Tibial nerve (tissue), 4 donors: ENCODE measurements around the gene OLR1. TPM values are rescaled to one million over a fixed set of nuclear protein-coding genes. Genes with fewer than 3 reads are reported as not detected.
A peak's percentile ranks its signal among the peaks of the same experiment; 100 is the strongest.

Source experiments
- DNase-seq, 2 donors: peaks; one replicate each; pipeline ENCODE4 v3.0.0-alpha.2; 2019; ENCODE audit warnings: low spot score in 2 of 2
- H3K27ac ChIP-seq, 4 donors: fragments of 200-600 bp; sonication (generic) in 3 of 4; one replicate each; pipeline ENCODE4 v1.5.1; 2017 to 2019; ENCODE audit warnings: mild to moderate bottlenecking in 1 of 4
- H3K27me3 ChIP-seq, 2 donors: fragments of 200-600 bp; sonication (generic) in 1 of 2; one replicate each; pipeline versions ENCODE4 v1.5.1 to v1.6.0; 2017 to 2019
- H3K36me3 ChIP-seq, 3 donors: fragments of 200-600 bp; sonication (generic); one replicate each; pipeline ENCODE4 v1.5.1; 2018 to 2019
- H3K4me1 ChIP-seq, 4 donors: fragments of 200-600 bp; sonication (generic) in 3 of 4; one replicate each; pipeline ENCODE4 v1.5.1; 2017 to 2019
- H3K4me3 ChIP-seq, 4 donors: fragments of 200-600 bp; sonication (generic) in 3 of 4; one replicate each; pipeline ENCODE4 v1.5.1; 2017 to 2019; ENCODE audit warnings: mild to moderate bottlenecking in 1 of 4, moderate library complexity in 1 of 4
- H3K9me3 ChIP-seq, 4 donors: fragments of 200-600 bp; sonication (generic) in 3 of 4; one replicate each; pipeline ENCODE4 v1.5.1; 2017 to 2019
- EP300 ChIP-seq, 2 donors: sonication (generic); formaldehyde crosslinking; IDR thresholded peaks; one replicate each; pipeline ENCODE4 v1.6.1; 2017; ENCODE audit warnings: antibody characterized with exemption in 2 of 2, mild to moderate bottlenecking in 1 of 2
- POLR2A ChIP-seq, 2 donors: fragments of 450-650 bp; IDR thresholded peaks; one replicate each; pipeline ENCODE4 v1.6.1; 2017; ENCODE audit warnings: antibody characterized with exemption in 2 of 2, mild to moderate bottlenecking in 2 of 2, moderate library complexity in 2 of 2
- WGBS, 2 donors: methylation state at CpG; one replicate each; pipeline ENCODE4 v1.1.5; 2018; 5-methylcytosine and 5-hydroxymethylcytosine counted together
- total RNA-seq, 4 donors: library from RNA; depleted of rRNA; stranded (reverse); fragments of >200 nt; gene quantifications; one replicate each; pipeline ENCODE4 v1.1.0, GENCODE V29; 2016
- TF ChIP-seq, protein P1 (sequence below), 5 experiments: fragments of 200-600 bp in 3 of 5; fragments of 450-650 bp in 2 of 5; sonication (generic) in 3 of 5; IDR thresholded peaks; one replicate each; pipeline ENCODE4 v1.5.1; 2016 to 2019; ENCODE audit warnings: antibody characterized with exemption in 5 of 5, mild to moderate bottlenecking in 3 of 5, moderate library complexity in 2 of 5

The OLR1 gene
- total RNA-seq, 4 donors from 2014 or later, result 0.84 to 18.1 (median 2.2) TPM

DNA sequence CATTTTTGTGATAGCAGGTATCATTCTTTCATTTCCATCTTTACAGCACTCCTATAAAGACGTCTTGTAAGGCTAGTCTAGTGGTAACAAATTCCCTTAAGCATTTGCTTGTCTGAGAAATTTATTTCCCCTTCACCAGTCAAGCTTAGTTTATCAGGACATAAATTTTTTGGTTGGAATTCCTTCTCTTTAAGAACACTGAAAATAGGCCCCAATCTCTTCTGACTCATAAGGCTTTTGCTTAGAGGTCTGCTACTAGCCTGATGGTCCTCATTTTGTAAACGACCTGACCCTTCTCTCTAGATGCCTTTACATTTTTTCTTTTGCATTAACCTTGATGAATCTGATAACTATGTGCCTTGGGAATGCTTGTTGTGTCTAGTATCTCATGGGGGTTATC is 20.3 kb downstream of the OLR1 start:
- Histone ChIP-seq H3K4me1 (peaks cover 0 to 6% (median 3%) of the 10 kb centered on the region in 4 donors), H3K27ac (no peak overlapping the region), H3K4me3 (no peak overlapping the region), H3K27me3 (no peaks in the 10 kb centered on the region), H3K9me3 (no peaks in the 10 kb centered on the region), H3K36me3 (no peaks in the 10 kb centered on the region)
- no peak for DNase-seq
- TF ChIP-seq EP300 (IDR thresholded peaks at IDR 0.05), result no peak
- TF ChIP-seq, protein P1, sequence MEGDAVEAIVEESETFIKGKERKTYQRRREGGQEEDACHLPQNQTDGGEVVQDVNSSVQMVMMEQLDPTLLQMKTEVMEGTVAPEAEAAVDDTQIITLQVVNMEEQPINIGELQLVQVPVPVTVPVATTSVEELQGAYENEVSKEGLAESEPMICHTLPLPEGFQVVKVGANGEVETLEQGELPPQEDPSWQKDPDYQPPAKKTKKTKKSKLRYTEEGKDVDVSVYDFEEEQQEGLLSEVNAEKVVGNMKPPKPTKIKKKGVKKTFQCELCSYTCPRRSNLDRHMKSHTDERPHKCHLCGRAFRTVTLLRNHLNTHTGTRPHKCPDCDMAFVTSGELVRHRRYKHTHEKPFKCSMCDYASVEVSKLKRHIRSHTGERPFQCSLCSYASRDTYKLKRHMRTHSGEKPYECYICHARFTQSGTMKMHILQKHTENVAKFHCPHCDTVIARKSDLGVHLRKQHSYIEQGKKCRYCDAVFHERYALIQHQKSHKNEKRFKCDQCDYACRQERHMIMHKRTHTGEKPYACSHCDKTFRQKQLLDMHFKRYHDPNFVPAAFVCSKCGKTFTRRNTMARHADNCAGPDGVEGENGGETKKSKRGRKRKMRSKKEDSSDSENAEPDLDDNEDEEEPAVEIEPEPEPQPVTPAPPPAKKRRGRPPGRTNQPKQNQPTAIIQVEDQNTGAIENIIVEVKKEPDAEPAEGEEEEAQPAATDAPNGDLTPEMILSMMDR (IDR thresholded peaks at IDR 0.05), result no peak
- no peak for TF ChIP-seq POLR2A (IDR thresholded peaks at IDR 0.05)
- 71 to 78% methylated on average over 2 of the region's 2 CpGs for WGBS, 2 donors

DNA sequence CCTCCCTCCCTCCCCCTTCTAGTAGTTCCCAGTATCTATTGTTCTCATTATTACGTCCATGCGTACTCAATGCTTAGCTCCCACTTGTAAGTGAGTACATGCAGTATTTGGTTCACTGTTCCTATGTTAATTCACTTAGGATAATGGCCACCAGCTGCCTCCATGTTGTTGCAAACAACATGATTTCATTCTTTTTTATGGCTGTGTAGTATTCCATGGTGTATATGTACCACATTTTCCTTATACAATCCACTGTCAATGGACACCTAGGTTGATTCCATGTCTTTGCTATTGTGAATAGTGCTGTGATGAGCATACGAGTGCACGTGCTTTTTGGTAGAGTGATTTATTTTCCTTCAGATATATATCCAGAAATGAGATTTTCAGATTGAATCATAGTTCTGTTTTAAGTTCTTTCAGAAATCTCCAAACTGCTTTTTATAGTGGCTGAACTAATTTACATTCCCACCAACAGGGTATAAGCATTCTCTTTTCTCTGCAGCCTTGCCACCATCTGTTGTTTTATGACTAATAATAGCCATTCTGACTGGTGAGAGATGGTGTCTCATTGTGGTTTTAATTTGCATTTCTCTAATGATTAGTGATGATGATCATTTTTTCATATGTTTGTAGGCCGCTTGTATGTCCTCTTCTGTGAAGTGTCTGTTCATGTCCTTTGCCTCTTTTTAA is 24.1 kb downstream of the OLR1 start:
- TF ChIP-seq, protein P1 (IDR thresholded peaks at IDR 0.05), result no peak
- TF ChIP-seq EP300 (IDR thresholded peaks at IDR 0.05) (no peak), POLR2A (IDR thresholded peaks at IDR 0.05) (no peak)
- H3K27me3 ChIP-seq, result no peaks in the 10 kb centered on the region
- 89 to 91% methylated on average over 5 of the region's 5 CpGs for WGBS, 2 donors

DNA sequence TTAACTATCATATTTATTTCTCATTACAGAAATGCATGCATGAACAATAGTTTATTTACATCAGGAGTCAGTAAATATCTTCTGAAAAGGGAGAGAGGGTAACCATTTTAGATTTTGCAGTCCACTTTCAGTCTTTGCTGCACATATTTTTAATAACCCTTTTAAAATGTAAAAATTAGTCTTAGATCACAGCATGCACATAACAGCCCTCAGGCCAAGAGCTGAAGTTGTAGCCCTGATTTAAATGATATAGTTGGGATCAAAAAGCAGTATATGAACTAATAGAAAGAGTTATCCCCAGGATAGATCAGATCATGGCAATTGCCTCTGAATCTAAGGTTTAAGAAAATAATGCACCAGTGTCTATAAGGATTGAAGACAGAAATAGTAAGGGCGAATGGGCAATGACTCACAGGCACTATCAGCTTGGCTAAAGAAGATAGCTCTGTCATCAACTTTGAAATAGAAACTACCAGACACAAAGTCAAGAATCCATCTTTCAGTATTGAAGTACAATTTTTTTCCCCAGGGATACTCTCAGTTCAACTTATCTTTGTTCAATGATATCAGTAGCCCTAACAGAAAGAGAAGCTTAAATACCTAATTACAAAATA is 28.8 kb downstream of the OLR1 start:
- no peaks in the 10 kb centered on the region for H3K9me3 ChIP-seq
- no peaks in the 10 kb centered on the region for H3K4me1 ChIP-seq
- TF ChIP-seq EP300 (IDR thresholded peaks at IDR 0.05) (no peak), POLR2A (IDR thresholded peaks at IDR 0.05) (no peak)
- TF ChIP-seq, protein P1 (IDR thresholded peaks at IDR 0.05), result no peak
- no peak overlapping the region for H3K27ac ChIP-seq
- 0 to 2% methylated on average over 1 of the region's 1 CpG for WGBS, 2 donors
- no peaks in the 10 kb centered on the region for H3K36me3 ChIP-seq
- no peaks in the 10 kb centered on the region for H3K27me3 ChIP-seq
- no peak overlapping the region for H3K4me3 ChIP-seq
- DNase-seq, result no peak

More for the DNA sequence above, 24.1 kb downstream of the OLR1 start:
- H3K36me3 ChIP-seq, result no peaks in the 10 kb centered on the region
- no peak for DNase-seq
- no peak overlapping the region for H3K27ac ChIP-seq
- H3K4me3 ChIP-seq, result no peak overlapping the region
- H3K4me1 ChIP-seq, result peaks cover 0 to 4% (median 1%) of the 10 kb centered on the region in 4 donors
- no peaks in the 10 kb centered on the region for H3K9me3 ChIP-seq

GRCh38 chr12:10140001-10140400 is 31.9 kb downstream of the OLR1 start:
- H3K9me3 ChIP-seq, result no peaks in the 10 kb centered on the region
- peak in 1 of 2 donors; percentile 40 for DNase-seq
- no peaks in the 10 kb centered on the region for H3K36me3 ChIP-seq
- H3K27ac ChIP-seq, result no peak overlapping the region
- no peaks in the 10 kb centered on the region for H3K27me3 ChIP-seq
- WGBS, 2 donors, result 14 to 17% methylated on average over 2 of the region's 2 CpGs
- TF ChIP-seq EP300 (IDR thresholded peaks at IDR 0.05), result no peak
- no peak for TF ChIP-seq POLR2A (IDR thresholded peaks at IDR 0.05)
- TF ChIP-seq, protein P1 (IDR thresholded peaks at IDR 0.05), result peak; percentile 27 to 79 (median 39)
- no peak overlapping the region for H3K4me3 ChIP-seq
- H3K4me1 ChIP-seq, result no peaks in the 10 kb centered on the region

GRCh38 chr12:10136637-10137205 is 35.2 kb downstream of the OLR1 start:
- no peak for TF ChIP-seq POLR2A (IDR thresholded peaks at IDR 0.05)
- TF ChIP-seq EP300 (IDR thresholded peaks at IDR 0.05), result no peak
- TF ChIP-seq, protein P1 (IDR thresholded peaks at IDR 0.05), result no peak
- Histone ChIP-seq H3K27ac (no peak overlapping the region), H3K4me1 (no peaks in the 10 kb centered on the region), H3K4me3 (no peak overlapping the region), H3K9me3 (no peaks in the 10 kb centered on the region), H3K27me3 (no peaks in the 10 kb centered on the region), H3K36me3 (no peaks in the 10 kb centered on the region)
- no peak for DNase-seq
- WGBS, 2 donors, result 74 to 81% methylated on average over 13 of the region's 13 CpGs
